ENCODE results near the gene DYNC1H1.

DYNC1H1 gene

GRCh38 chr14:101920271-101920670, 44.1 kb upstream of the DYNC1H1 start (continued):
- TF ChIP-seq ZNF791 (tag by site-specific recombination; IDR thresholded peaks at IDR 0.05), result no peak
- no peak for TF ChIP-seq ZNF292 (tag by site-specific recombination; IDR thresholded peaks at IDR 0.05; ENCODE audit: borderline replicate concordance, low read depth)
- no peak for TF ChIP-seq REPIN1 (tag by site-specific recombination; IDR thresholded peaks at IDR 0.05; ENCODE audit: low read depth)
- no peak for TF ChIP-seq ZNF548 (tag by site-specific recombination; IDR thresholded peaks at IDR 0.05)
- TF ChIP-seq ZNF423 (tag by site-specific recombination; IDR thresholded peaks at IDR 0.05), result no peak

DNA sequence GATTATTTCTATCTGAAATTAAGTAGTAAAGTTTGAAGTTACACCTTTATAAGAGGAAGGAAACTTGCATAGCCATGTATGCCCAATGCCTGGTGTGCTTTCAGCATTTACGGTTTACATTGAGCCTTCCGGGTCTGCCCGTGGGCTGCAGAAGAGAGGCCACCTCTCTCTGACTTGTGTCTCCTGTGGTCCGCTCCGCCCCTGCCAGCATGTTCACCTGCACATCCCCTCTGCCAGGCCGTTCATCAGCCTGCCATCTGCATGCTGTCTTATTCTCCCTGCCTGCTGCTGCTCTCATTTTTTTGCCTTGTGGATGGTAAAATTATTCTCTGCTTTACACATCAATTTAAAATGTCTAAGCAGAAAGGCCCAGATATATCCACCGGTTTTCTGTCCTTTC, 41.5 kb upstream of the DYNC1H1 start:
- TF ChIP-seq GLI2 (tag by site-specific recombination; IDR thresholded peaks at IDR 0.05; ENCODE audit: borderline replicate concordance, low read depth) (no peak), KLF8 (tag by site-specific recombination; IDR thresholded peaks at IDR 0.05) (no peak)
- Histone ChIP-seq H3K4me3 (ENCODE audit: low read depth, low read length) (no peak overlapping the region), H3K9me3 (ENCODE audit: control insufficient read depth, insufficient read depth, low read depth, low read length) (no peaks in the 10 kb centered on the region), H3K4me1 (ENCODE audit: control insufficient read depth, insufficient read depth, low read length) (no peaks in the 10 kb centered on the region), H3K27ac (ENCODE audit: extremely low read depth, low read depth, low read length) (no peak overlapping the region), H3K36me3 (ENCODE audit: control insufficient read depth in 2 of 2, insufficient read depth in 1 of 2, low read length in 2 of 2) (peaks cover 10 to 17% of the 10 kb centered on the region in 2 experiments; a peak in 2 of 3 replicates)
- CTCF ChIA-PET, result no interaction called here
- POLR2A ChIA-PET, result no interaction called here

- ChIA-PET POLR2A (no interaction called here), CTCF (interaction anchor here (0.6 to 1.8 kb wide), 2 partner anchors 36 to 154 kb away, joined by 4 to 10 read pairs; no protein-coding TSS in a partner anchor)
- no peak overlapping the region for H3K4me3 ChIP-seq (ENCODE audit: low read depth, low read length)
- H3K4me1 ChIP-seq (ENCODE audit: control insufficient read depth, insufficient read depth, low read length), result no peaks in the 10 kb centered on the region
- no peak overlapping the region for H3K27ac ChIP-seq (ENCODE audit: extremely low read depth, low read depth, low read length)
- peaks cover 10 to 26% of the 10 kb centered on the region in 2 experiments; a peak in 2 of 3 replicates for H3K36me3 ChIP-seq (ENCODE audit: control insufficient read depth in 2 of 2, insufficient read depth in 1 of 2, low read length in 2 of 2)
- TF ChIP-seq ZNF266 (tag by site-specific recombination; IDR thresholded peaks at IDR 0.05; ENCODE audit: low read depth), result no peak
- TF ChIP-seq ZNF169 (tag by site-specific recombination; IDR thresholded peaks at IDR 0.05), result no peak
- TF ChIP-seq HOXC10 (CRISPR knock-in tag; IDR thresholded peaks at IDR 0.05), result no peak
- no peak for TF ChIP-seq GLIS2 (tag by site-specific recombination; IDR thresholded peaks at IDR 0.05)
- no peak for TF ChIP-seq ZNF404 (tag by site-specific recombination; IDR thresholded peaks at IDR 0.05)
- TF ChIP-seq, protein P1, sequence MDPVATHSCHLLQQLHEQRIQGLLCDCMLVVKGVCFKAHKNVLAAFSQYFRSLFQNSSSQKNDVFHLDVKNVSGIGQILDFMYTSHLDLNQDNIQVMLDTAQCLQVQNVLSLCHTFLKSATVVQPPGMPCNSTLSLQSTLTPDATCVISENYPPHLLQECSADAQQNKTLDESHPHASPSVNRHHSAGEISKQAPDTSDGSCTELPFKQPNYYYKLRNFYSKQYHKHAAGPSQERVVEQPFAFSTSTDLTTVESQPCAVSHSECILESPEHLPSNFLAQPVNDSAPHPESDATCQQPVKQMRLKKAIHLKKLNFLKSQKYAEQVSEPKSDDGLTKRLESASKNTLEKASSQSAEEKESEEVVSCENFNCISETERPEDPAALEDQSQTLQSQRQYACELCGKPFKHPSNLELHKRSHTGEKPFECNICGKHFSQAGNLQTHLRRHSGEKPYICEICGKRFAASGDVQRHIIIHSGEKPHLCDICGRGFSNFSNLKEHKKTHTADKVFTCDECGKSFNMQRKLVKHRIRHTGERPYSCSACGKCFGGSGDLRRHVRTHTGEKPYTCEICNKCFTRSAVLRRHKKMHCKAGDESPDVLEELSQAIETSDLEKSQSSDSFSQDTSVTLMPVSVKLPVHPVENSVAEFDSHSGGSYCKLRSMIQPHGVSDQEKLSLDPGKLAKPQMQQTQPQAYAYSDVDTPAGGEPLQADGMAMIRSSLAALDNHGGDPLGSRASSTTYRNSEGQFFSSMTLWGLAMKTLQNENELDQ (tag by site-specific recombination; IDR thresholded peaks at IDR 0.05; ENCODE audit: low read depth), result no peak
- TF ChIP-seq, protein P2, sequence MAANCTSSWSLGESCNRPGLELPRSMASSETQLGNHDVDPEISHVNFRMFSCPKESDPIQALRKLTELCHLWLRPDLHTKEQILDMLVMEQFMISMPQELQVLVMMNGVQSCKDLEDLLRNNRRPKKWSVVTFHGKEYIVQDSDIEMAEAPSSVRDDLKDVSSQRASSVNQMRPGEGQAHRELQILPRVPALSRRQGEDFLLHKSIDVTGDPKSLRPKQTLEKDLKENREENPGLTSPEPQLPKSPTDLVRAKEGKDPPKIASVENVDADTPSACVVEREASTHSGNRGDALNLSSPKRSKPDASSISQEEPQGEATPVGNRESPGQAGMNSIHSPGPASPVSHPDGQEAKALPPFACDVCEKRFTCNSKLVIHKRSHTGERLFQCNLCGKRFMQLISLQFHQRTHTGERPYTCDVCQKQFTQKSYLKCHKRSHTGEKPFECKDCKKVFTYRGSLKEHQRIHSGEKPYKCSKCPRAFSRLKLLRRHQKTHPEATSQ (tag by site-specific recombination; IDR thresholded peaks at IDR 0.05), result no peak
- H3K9me3 ChIP-seq (ENCODE audit: control insufficient read depth, insufficient read depth, low read depth, low read length), result no peaks in the 10 kb centered on the region
These were observed 39.2 kb upstream of the DYNC1H1 start for GRCh38 chr14:101925152-101925551.

DNA sequence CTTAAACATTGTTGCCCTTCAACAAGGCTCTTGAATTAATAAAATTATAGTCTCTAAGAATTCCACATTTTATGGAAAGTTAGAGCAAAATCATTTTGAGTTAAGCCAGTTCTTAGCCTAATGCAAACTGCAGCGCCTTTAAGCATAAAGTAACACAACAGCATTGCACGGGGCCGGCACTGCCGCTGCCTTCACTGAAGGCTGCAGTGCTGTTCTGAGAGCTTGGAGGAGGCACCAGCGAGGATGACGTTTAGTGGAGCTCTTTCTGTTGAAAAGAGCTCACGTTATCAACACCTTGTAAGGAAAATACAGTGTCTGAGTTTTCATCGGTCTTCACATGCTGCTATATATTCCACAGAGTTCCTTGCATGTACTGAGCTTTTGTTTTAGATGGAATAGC, 38.3 kb upstream of the DYNC1H1 start:
- no peak overlapping the region for H3K27ac ChIP-seq (ENCODE audit: extremely low read depth, low read depth, low read length)
- CTCF ChIA-PET, result interaction anchor here (0.6 to 1.8 kb wide), 3 partner anchors 155 to 170 kb away, joined by 3 to 10 read pairs (median 3); no protein-coding TSS in a partner anchor
- no peaks in the 10 kb centered on the region for H3K4me1 ChIP-seq (ENCODE audit: control insufficient read depth, insufficient read depth, low read length)
- no peak for TF ChIP-seq ZNF121 (tag by site-specific recombination; IDR thresholded peaks at IDR 0.05)
- peaks cover 6 to 22% of the 10 kb centered on the region in 2 experiments; a peak in 2 of 3 replicates for H3K36me3 ChIP-seq (ENCODE audit: control insufficient read depth in 2 of 2, insufficient read depth in 1 of 2, low read length in 2 of 2)
- no peak overlapping the region for H3K4me3 ChIP-seq (ENCODE audit: low read depth, low read length)
- H3K9me3 ChIP-seq (ENCODE audit: control insufficient read depth, insufficient read depth, low read depth, low read length), result no peaks in the 10 kb centered on the region
- POLR2A ChIA-PET, result no interaction called here
